Measurements from ENCODE around the gene CYYR1. TPM values are rescaled to one million over a fixed set of nuclear protein-coding genes. Genes with fewer than 3 reads are reported as not detected.

CYYR1 gene
- total RNA-seq, 1 experiment from 2014 or later: 0.12 TPM

DNA sequence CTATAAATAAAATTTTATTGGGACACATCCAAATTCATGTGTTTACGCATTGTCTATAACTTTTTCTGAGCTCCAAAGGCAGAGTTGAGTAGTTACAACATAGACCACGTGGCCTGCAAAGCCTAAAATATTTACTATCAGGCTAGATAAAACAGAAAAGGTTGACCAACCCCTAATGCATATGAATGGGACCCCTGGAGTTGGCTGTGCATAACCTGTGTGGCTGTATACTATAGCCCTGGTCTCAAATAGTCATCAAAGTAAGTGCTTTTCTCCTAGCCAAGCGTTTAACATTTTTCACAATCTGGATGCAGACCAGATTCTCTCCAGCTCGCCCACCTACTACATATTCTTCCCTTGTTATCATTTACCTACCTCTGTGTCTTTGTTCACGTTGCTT, 60.4 kb downstream of the CYYR1 start:
- Histone ChIP-seq H4K20me1 (ENCODE audit: insufficient read depth) (no peaks in the 10 kb centered on the region), H3K27ac (ENCODE audit: low read depth, low read length) (no peak overlapping the region), H2AFZ (ENCODE audit: low read depth, low read length, poor library complexity, severe bottlenecking) (no peak overlapping the region), H3K4me3 (replicated peaks in 1 of 2; ENCODE audit: low read depth in 1 of 2, low read length in 2 of 2) (no peak overlapping the region), H3K9me3 (ENCODE audit: control insufficient read depth in 1 of 2, insufficient read depth in 1 of 2, low read depth in 1 of 2, low read length in 2 of 2) (0 out of 4 replicates have a peak, but pooled peaks cover 0 to 3% of the 10 kb centered on the region in 2 experiments), H3K36me3 (ENCODE audit: control insufficient read depth in 1 of 2, insufficient read depth in 2 of 2, low read length in 2 of 2) (no peaks in the 10 kb centered on the region), H3K9ac (ENCODE audit: low read length) (no peak overlapping the region), H3K79me2 (ENCODE audit: insufficient read depth, low read length) (no peaks in the 10 kb centered on the region), H3K27me3 (ENCODE audit: insufficient read depth, low read length) (no peaks in the 10 kb centered on the region), H3K4me1 (ENCODE audit: control insufficient read depth in 1 of 2, insufficient read depth in 2 of 2, low read length in 2 of 2) (no peaks in the 10 kb centered on the region), H3K9me2 (ENCODE audit: insufficient read depth) (no peaks in the 10 kb centered on the region), H3K4me2 (ENCODE audit: low read length) (no peak overlapping the region)
- RAD21 ChIA-PET (ENCODE audit: low non-redundant PET in 1 of 2, low total read pairs in 2 of 2, uncharacterized antibody in 2 of 2, unreplicated experiment in 2 of 2): no interaction called here
- ATAC-seq (no peak), DNase-seq (ENCODE audit: low read depth, low spot score) (no peak)
- CTCF ChIA-PET: no interaction called here
- BruUV-seq (replicated peaks): no TSS peak
- intact Hi-C loops (cut with micrococcal nuclease): no loop called here
- TF ChIP-seq SIN3A (IDR thresholded peaks at IDR 0.05; ENCODE audit: low read depth) (no peak), TCF7L2 (IDR thresholded peaks at IDR 0.05; ENCODE audit: borderline replicate concordance, extremely low read depth, insufficient read depth, insufficient read length) (no peak), FOSL1 (IDR thresholded peaks at IDR 0.05; ENCODE audit: low read depth) (no peak), RAD21 (IDR thresholded peaks at IDR 0.05; ENCODE audit: low read depth) (no peak), ZFX (IDR thresholded peaks at IDR 0.05) (no peak), SP1 (IDR thresholded peaks at IDR 0.05; ENCODE audit: low read depth) (no peak), EZH2 (IDR thresholded peaks at IDR 0.05) (no peak), ELF1 (IDR thresholded peaks at IDR 0.05; ENCODE audit: borderline replicate concordance, low read depth) (no peak), SRF (IDR thresholded peaks at IDR 0.05; ENCODE audit: low read depth) (no peak), ZNF274 (IDR thresholded peaks at IDR 0.05; ENCODE audit: low read depth, low read length) (no peak), EGR1 (IDR thresholded peaks at IDR 0.05; ENCODE audit: low read depth) (no peak), CBX3 (IDR thresholded peaks at IDR 0.05; ENCODE audit: low read depth) (no peak), CEBPB (IDR thresholded peaks at IDR 0.05; ENCODE audit: low read depth) (no peak), EZH2phosphoT487 (IDR thresholded peaks at IDR 0.05; ENCODE audit: borderline replicate concordance) (no peak)
- TF ChIP-seq, protein P1, sequence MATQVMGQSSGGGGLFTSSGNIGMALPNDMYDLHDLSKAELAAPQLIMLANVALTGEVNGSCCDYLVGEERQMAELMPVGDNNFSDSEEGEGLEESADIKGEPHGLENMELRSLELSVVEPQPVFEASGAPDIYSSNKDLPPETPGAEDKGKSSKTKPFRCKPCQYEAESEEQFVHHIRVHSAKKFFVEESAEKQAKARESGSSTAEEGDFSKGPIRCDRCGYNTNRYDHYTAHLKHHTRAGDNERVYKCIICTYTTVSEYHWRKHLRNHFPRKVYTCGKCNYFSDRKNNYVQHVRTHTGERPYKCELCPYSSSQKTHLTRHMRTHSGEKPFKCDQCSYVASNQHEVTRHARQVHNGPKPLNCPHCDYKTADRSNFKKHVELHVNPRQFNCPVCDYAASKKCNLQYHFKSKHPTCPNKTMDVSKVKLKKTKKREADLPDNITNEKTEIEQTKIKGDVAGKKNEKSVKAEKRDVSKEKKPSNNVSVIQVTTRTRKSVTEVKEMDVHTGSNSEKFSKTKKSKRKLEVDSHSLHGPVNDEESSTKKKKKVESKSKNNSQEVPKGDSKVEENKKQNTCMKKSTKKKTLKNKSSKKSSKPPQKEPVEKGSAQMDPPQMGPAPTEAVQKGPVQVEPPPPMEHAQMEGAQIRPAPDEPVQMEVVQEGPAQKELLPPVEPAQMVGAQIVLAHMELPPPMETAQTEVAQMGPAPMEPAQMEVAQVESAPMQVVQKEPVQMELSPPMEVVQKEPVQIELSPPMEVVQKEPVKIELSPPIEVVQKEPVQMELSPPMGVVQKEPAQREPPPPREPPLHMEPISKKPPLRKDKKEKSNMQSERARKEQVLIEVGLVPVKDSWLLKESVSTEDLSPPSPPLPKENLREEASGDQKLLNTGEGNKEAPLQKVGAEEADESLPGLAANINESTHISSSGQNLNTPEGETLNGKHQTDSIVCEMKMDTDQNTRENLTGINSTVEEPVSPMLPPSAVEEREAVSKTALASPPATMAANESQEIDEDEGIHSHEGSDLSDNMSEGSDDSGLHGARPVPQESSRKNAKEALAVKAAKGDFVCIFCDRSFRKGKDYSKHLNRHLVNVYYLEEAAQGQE (IDR thresholded peaks at IDR 0.05; ENCODE audit: low read depth): no peak
- TF ChIP-seq, protein P2, sequence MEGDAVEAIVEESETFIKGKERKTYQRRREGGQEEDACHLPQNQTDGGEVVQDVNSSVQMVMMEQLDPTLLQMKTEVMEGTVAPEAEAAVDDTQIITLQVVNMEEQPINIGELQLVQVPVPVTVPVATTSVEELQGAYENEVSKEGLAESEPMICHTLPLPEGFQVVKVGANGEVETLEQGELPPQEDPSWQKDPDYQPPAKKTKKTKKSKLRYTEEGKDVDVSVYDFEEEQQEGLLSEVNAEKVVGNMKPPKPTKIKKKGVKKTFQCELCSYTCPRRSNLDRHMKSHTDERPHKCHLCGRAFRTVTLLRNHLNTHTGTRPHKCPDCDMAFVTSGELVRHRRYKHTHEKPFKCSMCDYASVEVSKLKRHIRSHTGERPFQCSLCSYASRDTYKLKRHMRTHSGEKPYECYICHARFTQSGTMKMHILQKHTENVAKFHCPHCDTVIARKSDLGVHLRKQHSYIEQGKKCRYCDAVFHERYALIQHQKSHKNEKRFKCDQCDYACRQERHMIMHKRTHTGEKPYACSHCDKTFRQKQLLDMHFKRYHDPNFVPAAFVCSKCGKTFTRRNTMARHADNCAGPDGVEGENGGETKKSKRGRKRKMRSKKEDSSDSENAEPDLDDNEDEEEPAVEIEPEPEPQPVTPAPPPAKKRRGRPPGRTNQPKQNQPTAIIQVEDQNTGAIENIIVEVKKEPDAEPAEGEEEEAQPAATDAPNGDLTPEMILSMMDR (IDR thresholded peaks at IDR 0.05 in 2 of 3, conservative IDR thresholded peaks at IDR 0.05 in 1 of 3; ENCODE audit: borderline replicate concordance in 1 of 3, insufficient read depth in 1 of 3, low read depth in 2 of 3, low read length in 2 of 3): no peak
- TF ChIP-seq, protein P3, sequence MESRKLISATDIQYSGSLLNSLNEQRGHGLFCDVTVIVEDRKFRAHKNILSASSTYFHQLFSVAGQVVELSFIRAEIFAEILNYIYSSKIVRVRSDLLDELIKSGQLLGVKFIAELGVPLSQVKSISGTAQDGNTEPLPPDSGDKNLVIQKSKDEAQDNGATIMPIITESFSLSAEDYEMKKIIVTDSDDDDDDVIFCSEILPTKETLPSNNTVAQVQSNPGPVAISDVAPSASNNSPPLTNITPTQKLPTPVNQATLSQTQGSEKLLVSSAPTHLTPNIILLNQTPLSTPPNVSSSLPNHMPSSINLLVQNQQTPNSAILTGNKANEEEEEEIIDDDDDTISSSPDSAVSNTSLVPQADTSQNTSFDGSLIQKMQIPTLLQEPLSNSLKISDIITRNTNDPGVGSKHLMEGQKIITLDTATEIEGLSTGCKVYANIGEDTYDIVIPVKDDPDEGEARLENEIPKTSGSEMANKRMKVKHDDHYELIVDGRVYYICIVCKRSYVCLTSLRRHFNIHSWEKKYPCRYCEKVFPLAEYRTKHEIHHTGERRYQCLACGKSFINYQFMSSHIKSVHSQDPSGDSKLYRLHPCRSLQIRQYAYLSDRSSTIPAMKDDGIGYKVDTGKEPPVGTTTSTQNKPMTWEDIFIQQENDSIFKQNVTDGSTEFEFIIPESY (IDR thresholded peaks at IDR 0.05; ENCODE audit: extremely low read depth, insufficient replicate concordance, low read length): no peak
- TF ChIP-seq, protein P4, sequence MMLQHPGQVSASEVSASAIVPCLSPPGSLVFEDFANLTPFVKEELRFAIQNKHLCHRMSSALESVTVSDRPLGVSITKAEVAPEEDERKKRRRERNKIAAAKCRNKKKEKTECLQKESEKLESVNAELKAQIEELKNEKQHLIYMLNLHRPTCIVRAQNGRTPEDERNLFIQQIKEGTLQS (IDR thresholded peaks at IDR 0.05): no peak
- TF ChIP-seq, protein P5, sequence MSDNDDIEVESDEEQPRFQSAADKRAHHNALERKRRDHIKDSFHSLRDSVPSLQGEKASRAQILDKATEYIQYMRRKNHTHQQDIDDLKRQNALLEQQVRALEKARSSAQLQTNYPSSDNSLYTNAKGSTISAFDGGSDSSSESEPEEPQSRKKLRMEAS (IDR thresholded peaks at IDR 0.05): no peak
- POLR2A ChIA-PET: no interaction called here
